Testis (tissue), 3 donors: ENCODE data around the gene DOC2A. TPM values are rescaled to one million over a fixed set of nuclear protein-coding genes. Genes with fewer than 3 reads are reported as not detected.
A peak's percentile ranks its signal among the peaks of the same experiment; 100 is the strongest.

Experiments
- DNase-seq: peaks from one replicate; pipeline ENCODE4 v3.0.0-alpha.2; 2019
- H3K27ac ChIP-seq, 2 donors: fragments of 200-600 bp; sonication (generic); one replicate each; pipeline ENCODE4 v1.5.1; 2019
- H3K27me3 ChIP-seq: fragments of 200-600 bp; sonication (generic); one replicate; pipeline ENCODE4 v1.5.1; 2019
- H3K36me3 ChIP-seq: fragments of 200-600 bp; sonication (generic); one replicate; pipeline ENCODE4 v1.5.1; 2017; ENCODE audit warnings: low read depth; ENCODE audit errors: missing control alignments
- H3K4me1 ChIP-seq: fragments of 200-600 bp; sonication (generic); one replicate; pipeline ENCODE4 v1.5.1; 2019
- H3K4me3 ChIP-seq, 2 donors: fragments of 200-600 bp; sonication (generic); one replicate each; pipeline ENCODE4 v1.5.1; 2017 to 2019
- H3K9me3 ChIP-seq: fragments of 200-600 bp; sonication (generic); one replicate; pipeline ENCODE4 v1.5.1; 2017
- POLR2A ChIP-seq: fragments of 450-650 bp; IDR thresholded peaks from one replicate; pipeline ENCODE4 v1.6.1; 2017; ENCODE audit warnings: antibody characterized with exemption, mild to moderate bottlenecking, moderate library complexity
- WGBS, 2 donors: methylation state at CpG; one replicate each; pipeline ENCODE4 v1.1.5; 2018; 5-methylcytosine and 5-hydroxymethylcytosine counted together
- intact Hi-C: fragments of 100-400 bp; cut with DNase I; formaldehyde crosslinking; loops from one replicate; pipeline ENCODE4 v1.15.1; 2023; ENCODE audit warnings: low total_unique reads
- polyA plus RNA-seq: library from polyadenylated mRNA; stranded (reverse); fragments of 350-450 nt; fragmentation: Illumina TruSeq; extraction: RNeasy Lipid Tissue Mini Kit (QIAGEN cat#74804); gene quantifications from one replicate; pipeline ENCODE4 v1.2.3, GENCODE V29; 2014; ENCODE audit warnings: low read depth, low replicate concordance; ENCODE audit not compliant: insufficient read depth
- total RNA-seq, 2 donors: library from RNA; depleted of rRNA; stranded (reverse); fragments of >200 nt; gene quantifications; one replicate each; pipeline ENCODE4 v1.2.3, GENCODE V29; 2016
- TF ChIP-seq, protein P1 (sequence below), 3 experiments: fragments of 450-650 bp in 2 of 3; fragments of 200-600 bp in 1 of 3; sonication (generic) in 1 of 3; IDR thresholded peaks; one replicate each; pipeline ENCODE4 v1.5.1; 2016 to 2019; ENCODE audit warnings: antibody characterized with exemption in 3 of 3, mild to moderate bottlenecking in 2 of 3, moderate library complexity in 1 of 3

Gene DOC2A
- total and polyA plus RNA-seq, 3 donors from 2014 or later: 28.3 to 75.1 (median 45.3) TPM

GRCh38 chr16:29996766-29997250, 14.0 kb downstream of the DOC2A start:
- no peak for TF ChIP-seq POLR2A
- TF ChIP-seq, protein P1, sequence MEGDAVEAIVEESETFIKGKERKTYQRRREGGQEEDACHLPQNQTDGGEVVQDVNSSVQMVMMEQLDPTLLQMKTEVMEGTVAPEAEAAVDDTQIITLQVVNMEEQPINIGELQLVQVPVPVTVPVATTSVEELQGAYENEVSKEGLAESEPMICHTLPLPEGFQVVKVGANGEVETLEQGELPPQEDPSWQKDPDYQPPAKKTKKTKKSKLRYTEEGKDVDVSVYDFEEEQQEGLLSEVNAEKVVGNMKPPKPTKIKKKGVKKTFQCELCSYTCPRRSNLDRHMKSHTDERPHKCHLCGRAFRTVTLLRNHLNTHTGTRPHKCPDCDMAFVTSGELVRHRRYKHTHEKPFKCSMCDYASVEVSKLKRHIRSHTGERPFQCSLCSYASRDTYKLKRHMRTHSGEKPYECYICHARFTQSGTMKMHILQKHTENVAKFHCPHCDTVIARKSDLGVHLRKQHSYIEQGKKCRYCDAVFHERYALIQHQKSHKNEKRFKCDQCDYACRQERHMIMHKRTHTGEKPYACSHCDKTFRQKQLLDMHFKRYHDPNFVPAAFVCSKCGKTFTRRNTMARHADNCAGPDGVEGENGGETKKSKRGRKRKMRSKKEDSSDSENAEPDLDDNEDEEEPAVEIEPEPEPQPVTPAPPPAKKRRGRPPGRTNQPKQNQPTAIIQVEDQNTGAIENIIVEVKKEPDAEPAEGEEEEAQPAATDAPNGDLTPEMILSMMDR (IDR thresholded peaks at IDR 0.05): no peak
- peak overlapping the region; percentile 60 to 74 for H3K4me3 ChIP-seq
- H3K36me3 ChIP-seq: no peaks in the 10 kb centered on the region
- DNase-seq: no peak
- H3K9me3 ChIP-seq: no peaks in the 10 kb centered on the region
- WGBS, 2 donors: 16 to 22% methylated on average over 8 to 9 of the region's 9 CpGs
- peaks cover 17% of the 10 kb centered on the region for H3K4me1 ChIP-seq
- peak overlapping the region in 1 of 2 donors; percentile 90 for H3K27ac ChIP-seq
- no peaks in the 10 kb centered on the region for H3K27me3 ChIP-seq
- intact Hi-C loops: no loop called here

GRCh38 chr16:29995911-29996765, 14.7 kb downstream of the DOC2A start, which contains the start of gene INO80E:
Gene INO80E, plus strand, starts transcription at chr16:29996241. Its CDS starts 70 bp downstream, at chr16:29996311.
- Histone ChIP-seq H3K27me3 (no peaks in the 10 kb centered on the region), H3K9me3 (no peaks in the 10 kb centered on the region), H3K4me1 (peaks cover 17% of the 10 kb centered on the region), H3K27ac (peak within 1 kb of the TSS; percentile 80 to 90), H3K4me3 (peak within 1 kb of the TSS; percentile 60 to 74), H3K36me3 (no peaks in the 10 kb centered on the region)
- intact Hi-C loops: no loop called here
- peak; percentile 5 for TF ChIP-seq POLR2A
- TF ChIP-seq, protein P1 (IDR thresholded peaks at IDR 0.05): peak in 1 of 3 experiments; percentile 6
- 0 to 1% methylated on average over 24 to 65 of the region's 65 CpGs for WGBS, 2 donors
- DNase-seq: peak; percentile 98

DNA sequence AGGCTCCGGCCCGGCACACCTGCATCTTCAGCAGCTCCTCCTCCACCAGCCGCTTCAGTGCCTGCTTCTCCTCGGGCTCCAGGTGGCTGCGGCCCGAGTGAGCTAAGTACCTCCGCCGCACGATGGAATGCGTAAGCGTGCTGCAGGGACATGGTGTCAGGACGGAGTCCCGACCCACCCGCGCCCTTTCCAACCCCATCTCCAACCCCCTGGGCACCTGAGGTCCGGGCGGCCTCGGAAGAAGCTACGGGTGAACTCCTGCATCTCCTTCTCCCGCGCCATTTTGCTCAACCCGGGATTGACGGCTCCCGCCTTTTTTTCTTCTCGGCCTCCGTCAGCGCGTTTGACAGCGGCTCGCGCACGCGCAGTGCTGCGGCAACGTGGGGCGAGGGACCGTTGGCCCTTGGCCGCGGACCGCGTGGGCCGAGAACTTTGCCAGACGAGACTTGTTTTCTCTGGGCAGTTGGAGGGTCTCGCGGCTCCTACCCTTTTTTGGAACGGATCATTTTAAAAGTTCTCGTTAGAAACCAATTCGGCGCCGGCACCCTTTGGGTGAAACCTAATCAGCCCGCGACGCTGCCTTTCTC, 15.4 kb downstream of the DOC2A start, which contains the start of gene HIRIP3:
TSS of gene HIRIP3 (minus strand) at position 294 of the 587 bp plus-strand sequence. CDS start at position 282, 12 bp downstream.
- Histone ChIP-seq H3K36me3 (no peaks in the 10 kb centered on the region), H3K27me3 (no peaks in the 10 kb centered on the region), H3K9me3 (no peaks in the 10 kb centered on the region), H3K27ac (peak within 1 kb of the TSS; percentile 80 to 90), H3K4me3 (peak within 1 kb of the TSS; percentile 60 to 74), H3K4me1 (peaks cover 17% of the 10 kb centered on the region)
- 0% methylated on average over 3 to 53 of the region's 53 CpGs for WGBS, 2 donors
- TF ChIP-seq POLR2A: no peak
- TF ChIP-seq, protein P1 (IDR thresholded peaks at IDR 0.05): no peak
- peak; percentile 89 for DNase-seq
- intact Hi-C loops: no loop called here

DNA sequence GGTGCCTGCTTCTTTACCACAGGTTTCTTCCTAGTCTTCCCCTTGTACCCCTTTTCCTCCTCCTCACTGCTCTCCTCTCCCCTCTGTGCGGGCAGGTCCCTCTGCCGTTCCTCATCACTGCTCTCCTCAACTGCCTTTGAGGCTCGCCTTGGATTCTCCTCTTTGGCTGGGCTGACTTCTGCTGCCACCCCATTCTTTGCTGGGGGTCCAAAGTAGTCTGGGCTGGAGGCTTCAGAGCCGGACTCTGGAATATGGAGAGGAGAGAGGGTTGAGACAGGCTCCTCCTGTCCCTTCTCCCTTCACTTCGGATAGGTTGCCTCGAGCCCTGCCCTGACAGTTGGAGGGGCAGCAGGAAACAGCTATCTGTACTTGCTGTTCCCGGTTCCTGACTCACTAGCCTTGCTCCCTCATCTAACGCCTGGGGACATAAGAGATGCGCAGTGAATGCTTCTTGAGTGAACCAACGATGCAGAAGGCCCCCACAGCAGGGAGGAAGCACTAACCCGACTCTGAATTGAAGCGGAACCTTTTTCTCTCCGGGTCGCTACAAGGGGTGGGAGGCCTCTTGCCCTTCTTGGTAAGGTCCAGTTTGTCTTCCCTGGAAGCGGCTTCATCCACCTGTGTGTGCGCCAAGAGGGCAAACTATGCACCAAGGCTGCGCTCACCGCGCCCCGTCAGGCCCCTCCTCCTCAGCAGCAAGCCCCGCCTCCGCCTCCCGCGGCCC, 16.1 kb downstream of the DOC2A start:
- TF ChIP-seq, protein P1 (IDR thresholded peaks at IDR 0.05): no peak
- no peak for TF ChIP-seq POLR2A
- Histone ChIP-seq H3K36me3 (no peaks in the 10 kb centered on the region), H3K9me3 (no peaks in the 10 kb centered on the region), H3K27ac (peak overlapping the region; percentile 80 to 90), H3K4me3 (peak overlapping the region; percentile 60 to 74), H3K4me1 (peaks cover 17% of the 10 kb centered on the region), H3K27me3 (no peaks in the 10 kb centered on the region)
- intact Hi-C loops: no loop called here
- WGBS, 2 donors: 8 to 16% methylated on average over 15 to 24 of the region's 24 CpGs
- no peak for DNase-seq
